A673 (cell line): Measurements from ENCODE around the gene FLYWCH1.

Source experiments
- EZH2 ChIP-seq: fragments of 200-600 bp; sonication (generic); IDR thresholded peaks from 2 replicates; pipeline ENCODE4 v1.6.1; 2017; ENCODE audit warnings: borderline replicate concordance, low read depth, mild to moderate bottlenecking, mixed read lengths, antibody characterized with exemption, low read length; ENCODE audit not compliant: poor library complexity, severe bottlenecking
- TF ChIP-seq, protein P1 (sequence below): fragments of 300-800, 200-600 bp; sonication (generic); conservative IDR thresholded peaks from 2 replicates; pipeline ENCODE4 v1.5.1; 2017; ENCODE audit warnings: low read depth, mild to moderate bottlenecking, antibody characterized with exemption, low read length, moderate library complexity, mixed read lengths

DNA sequence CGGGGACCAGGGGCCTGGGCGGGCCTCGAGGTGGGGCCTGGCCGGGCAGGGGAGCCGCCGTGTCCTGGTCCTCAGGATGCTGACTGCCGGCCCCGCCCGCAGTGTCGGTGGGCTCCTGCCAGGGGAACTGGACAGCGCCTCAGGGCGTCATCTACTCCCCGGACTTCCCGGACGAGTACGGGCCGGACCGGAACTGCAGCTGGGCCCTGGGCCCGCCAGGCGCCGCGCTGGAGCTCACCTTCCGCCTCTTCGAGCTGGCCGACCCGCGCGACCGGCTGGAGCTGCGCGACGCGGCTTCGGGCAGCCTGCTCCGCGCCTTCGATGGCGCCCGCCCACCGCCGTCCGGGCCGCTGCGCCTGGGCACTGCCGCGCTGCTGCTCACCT lies 55.1 kb downstream of the FLYWCH1 start:
- TF ChIP-seq, protein P1, sequence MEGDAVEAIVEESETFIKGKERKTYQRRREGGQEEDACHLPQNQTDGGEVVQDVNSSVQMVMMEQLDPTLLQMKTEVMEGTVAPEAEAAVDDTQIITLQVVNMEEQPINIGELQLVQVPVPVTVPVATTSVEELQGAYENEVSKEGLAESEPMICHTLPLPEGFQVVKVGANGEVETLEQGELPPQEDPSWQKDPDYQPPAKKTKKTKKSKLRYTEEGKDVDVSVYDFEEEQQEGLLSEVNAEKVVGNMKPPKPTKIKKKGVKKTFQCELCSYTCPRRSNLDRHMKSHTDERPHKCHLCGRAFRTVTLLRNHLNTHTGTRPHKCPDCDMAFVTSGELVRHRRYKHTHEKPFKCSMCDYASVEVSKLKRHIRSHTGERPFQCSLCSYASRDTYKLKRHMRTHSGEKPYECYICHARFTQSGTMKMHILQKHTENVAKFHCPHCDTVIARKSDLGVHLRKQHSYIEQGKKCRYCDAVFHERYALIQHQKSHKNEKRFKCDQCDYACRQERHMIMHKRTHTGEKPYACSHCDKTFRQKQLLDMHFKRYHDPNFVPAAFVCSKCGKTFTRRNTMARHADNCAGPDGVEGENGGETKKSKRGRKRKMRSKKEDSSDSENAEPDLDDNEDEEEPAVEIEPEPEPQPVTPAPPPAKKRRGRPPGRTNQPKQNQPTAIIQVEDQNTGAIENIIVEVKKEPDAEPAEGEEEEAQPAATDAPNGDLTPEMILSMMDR: no peak
- TF ChIP-seq EZH2: no peak
